Neural cell (in vitro differentiated cells): ENCODE data around the gene CLCN1.

Experiments
- EP300 ChIP-seq: fragments of 450-650 bp; conservative IDR thresholded peaks from 2 replicates; pipeline ENCODE4 v1.6.1; 2014; ENCODE audit warnings: antibody characterized with exemption, mild to moderate bottlenecking, moderate library complexity; ENCODE audit not compliant: poor library complexity, severe bottlenecking
- EZH2 ChIP-seq: fragments of 200-600, 300-800 bp; shearing (Covaris generic), sonication (generic); IDR thresholded peaks from 2 replicates; pipeline ENCODE4 v1.6.1; 2014; ENCODE audit warnings: antibody characterized with exemption, low read length, borderline replicate concordance, mild to moderate bottlenecking; ENCODE audit not compliant: insufficient read depth, poor library complexity, severe bottlenecking
- MXI1 ChIP-seq: fragments of 450-650 bp; conservative IDR thresholded peaks from 2 replicates; pipeline ENCODE4 v1.6.1; 2014; ENCODE audit warnings: antibody characterized with exemption, mild to moderate bottlenecking; ENCODE audit not compliant: poor library complexity, severe bottlenecking
- POLR2AphosphoS5 ChIP-seq: IDR thresholded peaks from 2 replicates; pipeline ENCODE4 v1.6.1; 2012
- RAD21 ChIP-seq: fragments of 450-650 bp; conservative IDR thresholded peaks from 2 replicates; pipeline ENCODE4 v1.6.1; 2014; ENCODE audit warnings: antibody characterized with exemption, mild to moderate bottlenecking, moderate library complexity
- SMC3 ChIP-seq: fragments of 450-650 bp; conservative IDR thresholded peaks from 2 replicates; pipeline ENCODE4 v1.6.1; 2014; ENCODE audit warnings: antibody characterized with exemption, mild to moderate bottlenecking, moderate library complexity; ENCODE audit not compliant: poor library complexity
- TAF1 ChIP-seq: IDR thresholded peaks from 2 replicates; pipeline ENCODE4 v1.6.1; 2012; ENCODE audit warnings: low read depth
- TF ChIP-seq, protein P1 (sequence below): fragments of 450-650 bp; IDR thresholded peaks from 2 replicates; pipeline ENCODE4 v1.5.1; 2014; ENCODE audit warnings: antibody characterized with exemption, mild to moderate bottlenecking, moderate library complexity; ENCODE audit not compliant: poor library complexity, severe bottlenecking
- TF ChIP-seq, protein P2 (sequence below): IDR thresholded peaks from 2 replicates; pipeline ENCODE4 v1.6.1; 2012; ENCODE audit warnings: borderline replicate concordance

DNA sequence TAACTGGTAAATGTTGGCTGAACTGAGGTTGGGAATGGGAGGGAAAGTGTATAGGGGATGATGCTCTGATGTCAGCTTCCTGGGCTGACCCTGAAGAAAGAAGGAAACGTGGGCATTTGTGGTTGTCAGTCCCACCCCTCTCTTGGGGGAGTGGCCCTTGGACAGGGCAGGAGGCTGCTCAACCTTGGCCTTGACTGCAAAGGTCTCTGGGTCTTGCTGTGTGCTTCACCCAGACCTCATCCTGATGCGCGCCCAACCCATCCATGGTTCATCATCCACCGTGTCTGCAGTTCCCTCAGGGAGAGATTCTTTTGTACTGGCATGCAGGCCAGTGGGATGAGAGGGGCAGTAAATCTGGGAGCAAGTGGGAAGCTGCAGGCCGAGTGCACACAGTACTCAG, 60.5 kb downstream of the CLCN1 start:
- TF ChIP-seq, protein P1, sequence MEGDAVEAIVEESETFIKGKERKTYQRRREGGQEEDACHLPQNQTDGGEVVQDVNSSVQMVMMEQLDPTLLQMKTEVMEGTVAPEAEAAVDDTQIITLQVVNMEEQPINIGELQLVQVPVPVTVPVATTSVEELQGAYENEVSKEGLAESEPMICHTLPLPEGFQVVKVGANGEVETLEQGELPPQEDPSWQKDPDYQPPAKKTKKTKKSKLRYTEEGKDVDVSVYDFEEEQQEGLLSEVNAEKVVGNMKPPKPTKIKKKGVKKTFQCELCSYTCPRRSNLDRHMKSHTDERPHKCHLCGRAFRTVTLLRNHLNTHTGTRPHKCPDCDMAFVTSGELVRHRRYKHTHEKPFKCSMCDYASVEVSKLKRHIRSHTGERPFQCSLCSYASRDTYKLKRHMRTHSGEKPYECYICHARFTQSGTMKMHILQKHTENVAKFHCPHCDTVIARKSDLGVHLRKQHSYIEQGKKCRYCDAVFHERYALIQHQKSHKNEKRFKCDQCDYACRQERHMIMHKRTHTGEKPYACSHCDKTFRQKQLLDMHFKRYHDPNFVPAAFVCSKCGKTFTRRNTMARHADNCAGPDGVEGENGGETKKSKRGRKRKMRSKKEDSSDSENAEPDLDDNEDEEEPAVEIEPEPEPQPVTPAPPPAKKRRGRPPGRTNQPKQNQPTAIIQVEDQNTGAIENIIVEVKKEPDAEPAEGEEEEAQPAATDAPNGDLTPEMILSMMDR, result no peak
- no peak for TF ChIP-seq EZH2
- no peak for TF ChIP-seq POLR2AphosphoS5
- TF ChIP-seq TAF1, result no peak
- no peak for TF ChIP-seq EP300
- TF ChIP-seq RAD21, result no peak
- TF ChIP-seq, protein P2, sequence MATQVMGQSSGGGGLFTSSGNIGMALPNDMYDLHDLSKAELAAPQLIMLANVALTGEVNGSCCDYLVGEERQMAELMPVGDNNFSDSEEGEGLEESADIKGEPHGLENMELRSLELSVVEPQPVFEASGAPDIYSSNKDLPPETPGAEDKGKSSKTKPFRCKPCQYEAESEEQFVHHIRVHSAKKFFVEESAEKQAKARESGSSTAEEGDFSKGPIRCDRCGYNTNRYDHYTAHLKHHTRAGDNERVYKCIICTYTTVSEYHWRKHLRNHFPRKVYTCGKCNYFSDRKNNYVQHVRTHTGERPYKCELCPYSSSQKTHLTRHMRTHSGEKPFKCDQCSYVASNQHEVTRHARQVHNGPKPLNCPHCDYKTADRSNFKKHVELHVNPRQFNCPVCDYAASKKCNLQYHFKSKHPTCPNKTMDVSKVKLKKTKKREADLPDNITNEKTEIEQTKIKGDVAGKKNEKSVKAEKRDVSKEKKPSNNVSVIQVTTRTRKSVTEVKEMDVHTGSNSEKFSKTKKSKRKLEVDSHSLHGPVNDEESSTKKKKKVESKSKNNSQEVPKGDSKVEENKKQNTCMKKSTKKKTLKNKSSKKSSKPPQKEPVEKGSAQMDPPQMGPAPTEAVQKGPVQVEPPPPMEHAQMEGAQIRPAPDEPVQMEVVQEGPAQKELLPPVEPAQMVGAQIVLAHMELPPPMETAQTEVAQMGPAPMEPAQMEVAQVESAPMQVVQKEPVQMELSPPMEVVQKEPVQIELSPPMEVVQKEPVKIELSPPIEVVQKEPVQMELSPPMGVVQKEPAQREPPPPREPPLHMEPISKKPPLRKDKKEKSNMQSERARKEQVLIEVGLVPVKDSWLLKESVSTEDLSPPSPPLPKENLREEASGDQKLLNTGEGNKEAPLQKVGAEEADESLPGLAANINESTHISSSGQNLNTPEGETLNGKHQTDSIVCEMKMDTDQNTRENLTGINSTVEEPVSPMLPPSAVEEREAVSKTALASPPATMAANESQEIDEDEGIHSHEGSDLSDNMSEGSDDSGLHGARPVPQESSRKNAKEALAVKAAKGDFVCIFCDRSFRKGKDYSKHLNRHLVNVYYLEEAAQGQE, result no peak
- TF ChIP-seq SMC3, result no peak
- no peak for TF ChIP-seq MXI1
